Measurements from ENCODE around the gene JDP2.

- TF ChIP-seq MXD4 (CRISPR knock-in tag; IDR thresholded peaks at IDR 0.05; ENCODE audit: borderline replicate concordance) (no peak), CREB1 (CRISPR knock-in tag; IDR thresholded peaks at IDR 0.05) (no peak), ZNF671 (CRISPR knock-in tag; IDR thresholded peaks at IDR 0.05) (no peak), FOXK1 (CRISPR knock-in tag; IDR thresholded peaks at IDR 0.05) (no peak), CTCF (IDR thresholded peaks at IDR 0.05) (no peak), HMGXB4 (CRISPR knock-in tag; IDR thresholded peaks at IDR 0.05) (no peak)
Measured at GRCh38 chr14:75430116-75430515, 2.3 kb downstream of the JDP2 start.
